ENCODE measurements around the gene SKAP1.

DNA sequence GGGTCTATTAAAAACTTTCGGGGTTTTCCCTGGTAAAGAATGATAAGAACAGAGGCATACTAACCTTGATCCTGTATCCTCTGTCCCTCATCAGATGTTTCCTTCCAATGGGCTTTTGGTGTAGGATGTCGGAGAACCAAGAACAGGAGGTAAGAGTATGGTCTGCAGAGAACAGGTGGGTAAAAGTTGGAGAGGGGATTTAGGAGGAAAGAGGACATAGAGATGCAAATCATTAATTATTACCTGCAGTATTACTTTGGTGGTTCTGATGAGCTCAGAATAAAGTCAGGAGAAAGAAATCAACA lies 318.1 kb downstream of the SKAP1 start:
- TF ChIP-seq, protein P1, sequence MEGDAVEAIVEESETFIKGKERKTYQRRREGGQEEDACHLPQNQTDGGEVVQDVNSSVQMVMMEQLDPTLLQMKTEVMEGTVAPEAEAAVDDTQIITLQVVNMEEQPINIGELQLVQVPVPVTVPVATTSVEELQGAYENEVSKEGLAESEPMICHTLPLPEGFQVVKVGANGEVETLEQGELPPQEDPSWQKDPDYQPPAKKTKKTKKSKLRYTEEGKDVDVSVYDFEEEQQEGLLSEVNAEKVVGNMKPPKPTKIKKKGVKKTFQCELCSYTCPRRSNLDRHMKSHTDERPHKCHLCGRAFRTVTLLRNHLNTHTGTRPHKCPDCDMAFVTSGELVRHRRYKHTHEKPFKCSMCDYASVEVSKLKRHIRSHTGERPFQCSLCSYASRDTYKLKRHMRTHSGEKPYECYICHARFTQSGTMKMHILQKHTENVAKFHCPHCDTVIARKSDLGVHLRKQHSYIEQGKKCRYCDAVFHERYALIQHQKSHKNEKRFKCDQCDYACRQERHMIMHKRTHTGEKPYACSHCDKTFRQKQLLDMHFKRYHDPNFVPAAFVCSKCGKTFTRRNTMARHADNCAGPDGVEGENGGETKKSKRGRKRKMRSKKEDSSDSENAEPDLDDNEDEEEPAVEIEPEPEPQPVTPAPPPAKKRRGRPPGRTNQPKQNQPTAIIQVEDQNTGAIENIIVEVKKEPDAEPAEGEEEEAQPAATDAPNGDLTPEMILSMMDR (conservative IDR thresholded peaks at IDR 0.05 in 1 of 2, IDR thresholded peaks at IDR 0.05 in 1 of 2; ENCODE audit: extremely low read depth in 1 of 2, insufficient read depth in 1 of 2, low read depth in 1 of 2, low read length in 2 of 2), result no peak
- TF ChIP-seq EZH2 (IDR thresholded peaks at IDR 0.05; ENCODE audit: borderline replicate concordance, low read length), result no peak

All from mammary epithelial cell (primary cell).